HepG2 (cell line): Measurements from ENCODE around the gene COX10. TPM values are rescaled to one million over a fixed set of nuclear protein-coding genes. Genes with fewer than 3 reads are reported as not detected.
A peak's percentile ranks its signal among the peaks of the same experiment; 100 is the strongest.

ENCODE experiments used
- CERS6 ChIP-seq: sonication (generic); formaldehyde crosslinking; IDR thresholded peaks from 2 replicates; pipeline ENCODE4 v1.5.0; 2020; ENCODE audit warnings: missing genetic modification reagents
- CREB1 ChIP-seq, 2 experiments: fragments of 450-650 bp in 1 of 2; IDR thresholded peaks; 2 replicates each; pipeline ENCODE4 v1.6.1; 2016 to 2017; ENCODE audit warnings: control low read depth in 1 of 2, mild to moderate bottlenecking in 1 of 2, missing compliant biosample characterization in 1 of 2, missing genetic modification characterization in 1 of 2
- GATAD2A ChIP-seq: IDR thresholded peaks from 2 replicates; pipeline ENCODE4 v1.6.1; 2016
- KDM4B ChIP-seq: sonication (generic); formaldehyde crosslinking; IDR thresholded peaks from 2 replicates; pipeline ENCODE4 v1.4.0; 2020; ENCODE audit warnings: missing genetic modification reagents
- KDM5B ChIP-seq: sonication (generic); formaldehyde crosslinking; IDR thresholded peaks from 2 replicates; pipeline ENCODE4 v1.4.0; 2020; ENCODE audit warnings: missing genetic modification reagents, mild to moderate bottlenecking, borderline replicate concordance
- MATR3 ChIP-seq: sonication (generic); formaldehyde crosslinking; IDR thresholded peaks from 2 replicates; pipeline ENCODE4 v1.4.0; 2020; ENCODE audit warnings: missing genetic modification reagents
- NFKBIZ ChIP-seq: IDR thresholded peaks from 2 replicates; pipeline ENCODE4 v1.6.1; 2018; ENCODE audit warnings: missing genetic modification reagents, missing compliant biosample characterization
- PHF21A ChIP-seq: sonication (generic); formaldehyde crosslinking; IDR thresholded peaks from 2 replicates; pipeline ENCODE4 v1.5.0; 2020; ENCODE audit warnings: mild to moderate bottlenecking, missing genetic modification reagents
- RXRA ChIP-seq: sonication (generic); formaldehyde crosslinking; IDR thresholded peaks from 2 replicates; pipeline ENCODE4 v1.5.1; 2020; ENCODE audit warnings: missing genetic modification reagents
- RXRB ChIP-seq: IDR thresholded peaks from 2 replicates; pipeline ENCODE4 v1.6.1; 2016; ENCODE audit warnings: borderline replicate concordance, missing genetic modification reagents, missing compliant biosample characterization
- SPEN ChIP-seq: sonication (generic); formaldehyde crosslinking; IDR thresholded peaks from 2 replicates; pipeline ENCODE4 v1.5.1; 2020; ENCODE audit warnings: low read depth, mild to moderate bottlenecking, missing genetic modification reagents
- STAT5B ChIP-seq: sonication (generic); formaldehyde crosslinking; IDR thresholded peaks from 2 replicates; pipeline ENCODE4 v1.4.0; 2020; ENCODE audit warnings: missing genetic modification reagents
- SYNCRIP ChIP-seq: fragments of 200-400 bp; formaldehyde crosslinking; IDR thresholded peaks from 2 replicates; pipeline ENCODE4 v1.6.1; 2018; ENCODE audit warnings: mild to moderate bottlenecking, low read depth, low read length; ENCODE audit not compliant: insufficient read depth
- TOPORS ChIP-seq: sonication (generic); formaldehyde crosslinking; IDR thresholded peaks from 2 replicates; pipeline ENCODE4 v1.8.0; 2023; ENCODE audit warnings: mild to moderate bottlenecking, missing genetic modification reagents
- TP53 ChIP-seq: sonication (generic); formaldehyde crosslinking; conservative IDR thresholded peaks from 2 replicates; pipeline ENCODE4 v1.4.0; 2020; ENCODE audit warnings: missing genetic modification reagents
- ZC3H13 ChIP-seq: sonication (generic); formaldehyde crosslinking; IDR thresholded peaks from 2 replicates; pipeline ENCODE4 v1.8.1; 2023; ENCODE audit warnings: mild to moderate bottlenecking, missing genetic modification reagents, moderate library complexity
- ZC3H4 ChIP-seq: sonication (generic); formaldehyde crosslinking; IDR thresholded peaks from 2 replicates; pipeline ENCODE4 v1.4.0; 2020; ENCODE audit warnings: missing genetic modification reagents, borderline replicate concordance
- ZFP37 ChIP-seq: sonication (generic); formaldehyde crosslinking; IDR thresholded peaks from 2 replicates; pipeline ENCODE4 v1.4.0; 2020; ENCODE audit warnings: missing genetic modification reagents, borderline replicate concordance
- ZMAT5 ChIP-seq: sonication (generic); formaldehyde crosslinking; IDR thresholded peaks from 2 replicates; pipeline ENCODE4 v1.5.0; 2020; ENCODE audit warnings: mild to moderate bottlenecking, low read depth, missing genetic modification reagents, borderline replicate concordance
- ZMYM3 ChIP-seq: sonication (generic); formaldehyde crosslinking; IDR thresholded peaks from 2 replicates; pipeline ENCODE4 v1.5.1; 2020; ENCODE audit warnings: mild to moderate bottlenecking, missing genetic modification reagents
- ZNF12 ChIP-seq: sonication (generic); formaldehyde crosslinking; IDR thresholded peaks from 2 replicates; pipeline ENCODE4 v1.5.0; 2020; ENCODE audit warnings: missing genetic modification reagents
- ZNF503 ChIP-seq: sonication (generic); formaldehyde crosslinking; IDR thresholded peaks from 2 replicates; pipeline ENCODE4 v1.4.0; 2020; ENCODE audit warnings: missing genetic modification reagents
- ZNF543 ChIP-seq: sonication (generic); formaldehyde crosslinking; IDR thresholded peaks from 2 replicates; pipeline ENCODE4 v1.4.0; 2020; ENCODE audit warnings: mild to moderate bottlenecking, missing genetic modification reagents
- ZNF615 ChIP-seq: sonication (generic); formaldehyde crosslinking; IDR thresholded peaks from 2 replicates; pipeline ENCODE4 v1.5.0; 2020; ENCODE audit warnings: mild to moderate bottlenecking, missing genetic modification reagents, borderline replicate concordance
- ZNF720 ChIP-seq: sonication (generic); formaldehyde crosslinking; IDR thresholded peaks from 2 replicates; pipeline ENCODE4 v1.4.0; 2020; ENCODE audit warnings: missing genetic modification reagents
- ZNF790 ChIP-seq: sonication (generic); formaldehyde crosslinking; IDR thresholded peaks from 2 replicates; pipeline ENCODE4 v1.8.0; 2022; ENCODE audit warnings: missing genetic modification reagents, mild to moderate bottlenecking, borderline replicate concordance
- polyA plus RNA-seq, 8 experiments: library from polyadenylated mRNA; depleted of rRNA in 3 of 8; stranded (reverse) in 7 of 8; unstranded in 1 of 8; fragments of >200 nt; fragmentation: Illumina TruSeq in 4 of 8; extraction: Trizol in 4 of 8; gene quantifications; 2 replicates each; pipeline versions ENCODE4 v1.2.1 to v1.2.3, GENCODE V29; 2011 to 2016; ENCODE audit warnings: low read depth in 4 of 8, missing spikeins in 1 of 8, mixed read lengths in 1 of 8; ENCODE audit not compliant: insufficient read depth in 1 of 8
- total RNA-seq, 5 experiments: library from RNA; depleted of rRNA; stranded (reverse); fragments of >200 nt; fragmentation: Illumina TruSeq; extraction: Trizol; gene quantifications; 2 replicates each; pipeline ENCODE4 v1.2.3, GENCODE V29; 2016; ENCODE audit warnings: low read depth in 1 of 5

Gene COX10
- total and polyA plus RNA-seq, 2 of the 13 experiments (the other 11 are each of a cell fraction or from before 2014, with no cell fraction given), result 13.9 to 20.1 TPM

- TF ChIP-seq PHF21A (CRISPR knock-in tag) (peak; percentile 48; the same call in 1 of the 2 replicates), ZNF12 (CRISPR knock-in tag) (no peak), SYNCRIP (no peak), TOPORS (CRISPR knock-in tag) (no peak; the same call in 1 of the 2 replicates), RXRA (CRISPR knock-in tag) (peak; percentile 31), ZNF720 (no peak), ZNF503 (no peak), KDM5B (CRISPR knock-in tag) (peak; percentile 88), ZNF615 (CRISPR knock-in tag) (0 out of 2 replicates have a peak, but pooled peaks have one; percentile 80), ZMAT5 (CRISPR knock-in tag) (no peak), GATAD2A (CRISPR knock-in tag) (peak; percentile 62), KDM4B (CRISPR knock-in tag) (peak; percentile 43), RXRB (CRISPR knock-in tag) (0 out of 2 replicates have a peak, but pooled peaks have one; percentile 63), MATR3 (CRISPR knock-in tag) (no peak), SPEN (CRISPR knock-in tag) (peak; percentile 94), CREB1 (IDR thresholded peaks at IDR 0.05) (peak; percentile 86), CREB1 (CRISPR knock-in tag; IDR thresholded peaks at IDR 0.05) (peak; percentile 97), TP53 (no peak), ZNF790 (CRISPR knock-in tag) (peak; percentile 78; the same call in 1 of the 2 replicates), STAT5B (no peak; the same call in 1 of the 2 replicates), ZC3H13 (CRISPR knock-in tag) (no peak), ZNF543 (no peak), ZMYM3 (no peak), NFKBIZ (CRISPR knock-in tag) (0 out of 2 replicates have a peak, but pooled peaks have one; percentile 36), CERS6 (CRISPR knock-in tag) (no peak), ZFP37 (CRISPR knock-in tag) (peak; percentile 83; the same call in 1 of the 2 replicates), ZC3H4 (CRISPR knock-in tag) (no peak)
These were observed at the start of gene COX10 (continued) for GRCh38 chr17:14069251-14070021.
